Activated naive CD4-positive, alpha-beta T cell treated with anti-CD3 and anti-CD28 coated beads, Interleukin-2, amount 10 ng/mL, durations not matched to agents 7 days and 5 days (primary cell): ENCODE data around the gene CUEDC2.
"Not testable (repeated sequence)": the region's sequence is repeated elsewhere in the genome, so short reads cannot be mapped to it uniquely, and the experiment has no call there.

ENCODE experiments used
- CTCF ChIA-PET: fragments of 350-600 bp; sonication (Branson Sonifier 250); formaldehyde crosslinking; loops from one replicate; lab custom pipeline; 2021; ENCODE audit warnings: antibody characterized with exemption; lab: Charles Lee
- DNase-seq: peaks from one replicate; pipeline ENCODE4 v3.0.0-alpha.2; 2020
- H3K27ac Mint-ChIP-seq: one replicate; pipeline ENCODE4 v1.8.0; 2021; ENCODE audit warnings: mild to moderate bottlenecking, moderate library complexity, mixed read lengths
- H3K27me3 Mint-ChIP-seq: one replicate; pipeline ENCODE4 v1.8.0; 2021; ENCODE audit warnings: mild to moderate bottlenecking, mixed read lengths
- H3K36me3 Mint-ChIP-seq: one replicate; pipeline ENCODE4 v1.8.0; 2021; ENCODE audit warnings: mixed read lengths
- H3K4me1 Mint-ChIP-seq: one replicate; pipeline ENCODE4 v1.8.0; 2021; ENCODE audit warnings: mixed read lengths
- H3K4me3 Mint-ChIP-seq: one replicate; pipeline ENCODE4 v1.8.0; 2021; ENCODE audit warnings: mild to moderate bottlenecking, moderate library complexity, mixed read lengths
- H3K9me3 Mint-ChIP-seq: one replicate; pipeline ENCODE4 v1.8.0; 2021; ENCODE audit warnings: mixed read lengths

The CUEDC2 gene

GRCh38 chr10:102462512-102463054, 30.2 kb upstream of the CUEDC2 start:
- no peaks in the 10 kb centered on the region for H3K9me3 Mint-ChIP-seq
- peaks cover 32% of the 10 kb centered on the region for H3K4me1 Mint-ChIP-seq
- peak overlapping the region; percentile 38 for H3K4me3 Mint-ChIP-seq
- no peak overlapping the region for H3K27ac Mint-ChIP-seq
- no peak for DNase-seq
- H3K36me3 Mint-ChIP-seq, result peaks cover 2% of the 10 kb centered on the region
- CTCF ChIA-PET, result interaction anchor here (0.8 to 4.0 kb wide), 6 partner anchors 9 to 64 kb away, joined by 3 to 16 read pairs (median 7); partner anchors contain the start of genes ACTR1A and C10orf95
- H3K27me3 Mint-ChIP-seq, result peaks cover 17% of the 10 kb centered on the region

GRCh38 chr10:102461187-102462054, 29.0 kb upstream of the CUEDC2 start:
- peaks cover 4% of the 10 kb centered on the region for H3K36me3 Mint-ChIP-seq
- peak overlapping the region; percentile 80 for H3K4me3 Mint-ChIP-seq
- DNase-seq, result peak; percentile 96
- peaks cover 32% of the 10 kb centered on the region for H3K4me1 Mint-ChIP-seq
- peak overlapping the region; percentile 46 for H3K27ac Mint-ChIP-seq
- CTCF ChIA-PET, result interaction anchor here (0.7 to 4.0 kb wide), 10 partner anchors 11 to 232 kb away, joined by 3 to 16 read pairs (median 4); partner anchors contain the start of genes ACTR1A, C10orf95 and CUEDC2
- no peaks in the 10 kb centered on the region for H3K9me3 Mint-ChIP-seq
- peaks cover 17% of the 10 kb centered on the region for H3K27me3 Mint-ChIP-seq

- peak; percentile 35 for DNase-seq
- Mint-ChIP-seq H3K27ac (peak overlapping the region; percentile 16), H3K36me3 (peaks cover 10% of the 10 kb centered on the region), H3K4me3 (peak overlapping the region; percentile 80), H3K9me3 (no peaks in the 10 kb centered on the region), H3K4me1 (peaks cover 32% of the 10 kb centered on the region), H3K27me3 (peaks cover 17% of the 10 kb centered on the region)
- CTCF ChIA-PET, result interaction anchor here (0.7 to 4.0 kb wide), 6 partner anchors 18 to 231 kb away, joined by 3 to 16 read pairs (median 6); partner anchors contain the start of gene CUEDC2
Measured at GRCh38 chr10:102460836-102461186, 28.4 kb upstream of the CUEDC2 start.

- H3K4me3 Mint-ChIP-seq, result no peak overlapping the region
- H3K36me3 Mint-ChIP-seq, result peaks cover 15% of the 10 kb centered on the region
- H3K4me1 Mint-ChIP-seq, result peaks cover 35% of the 10 kb centered on the region
- no peak overlapping the region for H3K27ac Mint-ChIP-seq
- CTCF ChIA-PET, result interaction anchor here (0.7 kb wide), 1 partner anchor 8 kb away, joined by 3 read pairs; no protein-coding TSS in a partner anchor
- DNase-seq, result no peak
- peaks cover 17% of the 10 kb centered on the region for H3K27me3 Mint-ChIP-seq
- H3K9me3 Mint-ChIP-seq, result no peaks in the 10 kb centered on the region
Measured at GRCh38 chr10:102458656-102459055, 26.3 kb upstream of the CUEDC2 start.

GRCh38 chr10:102457591-102458150, 25.3 kb upstream of the CUEDC2 start:
- Mint-ChIP-seq H3K9me3 (no peaks in the 10 kb centered on the region), H3K27ac (no peak overlapping the region), H3K4me3 (no peak overlapping the region), H3K4me1 (peaks cover 36% of the 10 kb centered on the region), H3K36me3 (peaks cover 21% of the 10 kb centered on the region), H3K27me3 (peaks cover 9% of the 10 kb centered on the region)
- CTCF ChIA-PET, result no interaction called here
- no peak for DNase-seq

- no peak for DNase-seq
- Mint-ChIP-seq H3K27ac (no peak overlapping the region), H3K27me3 (no peaks in the 10 kb centered on the region), H3K4me1 (peaks cover 33% of the 10 kb centered on the region), H3K9me3 (no peaks in the 10 kb centered on the region), H3K36me3 (peaks cover 30% of the 10 kb centered on the region), H3K4me3 (no peak overlapping the region)
- CTCF ChIA-PET, result no interaction called here
Measured at GRCh38 chr10:102455893-102456471, 23.6 kb upstream of the CUEDC2 start.

- H3K36me3 Mint-ChIP-seq, result peaks cover 30% of the 10 kb centered on the region
- H3K4me3 Mint-ChIP-seq, H3K27ac Mint-ChIP-seq, DNase-seq, H3K27me3 Mint-ChIP-seq, CTCF ChIA-PET, H3K9me3 Mint-ChIP-seq: not testable (repeated sequence)
- peaks cover 26% of the 10 kb centered on the region for H3K4me1 Mint-ChIP-seq
Measured at GRCh38 chr10:102454662-102455487, 22.5 kb upstream of the CUEDC2 start.

- no peaks in the 10 kb centered on the region for H3K27me3 Mint-ChIP-seq
- H3K9me3 Mint-ChIP-seq, result no peaks in the 10 kb centered on the region
- H3K4me3 Mint-ChIP-seq, result no peak overlapping the region
- DNase-seq, result no peak
- no peak overlapping the region for H3K27ac Mint-ChIP-seq
- peaks cover 32% of the 10 kb centered on the region for H3K36me3 Mint-ChIP-seq
- CTCF ChIA-PET, result interaction anchor here (1.0 kb wide), 3 partner anchors 26 to 233 kb away, joined by 3 to 5 read pairs (median 3); no protein-coding TSS in a partner anchor
- peaks cover 35% of the 10 kb centered on the region for H3K4me1 Mint-ChIP-seq
Measured at GRCh38 chr10:102453502-102453901, 21.1 kb upstream of the CUEDC2 start.

- Mint-ChIP-seq H3K4me3 (peak overlapping the region; percentile 13), H3K27ac (peak overlapping the region; percentile 47), H3K36me3 (peaks cover 32% of the 10 kb centered on the region)
Measured at GRCh38 chr10:102452672-102453340, 20.4 kb upstream of the CUEDC2 start.

GRCh38 chr10:102451105-102451969, 19.0 kb upstream of the CUEDC2 start, which contains the start of gene C10orf95:
Gene C10orf95 (minus strand): TSS chr10:102451543. CDS start chr10:102451093, 450 bp downstream.
- peaks cover 38% of the 10 kb centered on the region for H3K4me1 Mint-ChIP-seq
- CTCF ChIA-PET, result interaction anchor here (0.7 to 2.2 kb wide), 8 partner anchors 11 to 282 kb away, joined by 3 to 9 read pairs (median 4); partner anchors contain the start of genes CUEDC2 and FBXL15
- H3K36me3 Mint-ChIP-seq, result peaks cover 27% of the 10 kb centered on the region
- H3K27me3 Mint-ChIP-seq, result no peaks in the 10 kb centered on the region
- no peak for DNase-seq
- no peaks in the 10 kb centered on the region for H3K9me3 Mint-ChIP-seq
- peak within 1 kb of the TSS; percentile 95 for H3K4me3 Mint-ChIP-seq
- H3K27ac Mint-ChIP-seq, result peak within 1 kb of the TSS; percentile 64

More at GRCh38 chr10:102452672-102453340, 20.4 kb upstream of the CUEDC2 start:
- CTCF ChIA-PET, result interaction anchor here (1.0 kb wide), 3 partner anchors 27 to 232 kb away, joined by 3 to 5 read pairs (median 3); no protein-coding TSS in a partner anchor
- H3K4me1 Mint-ChIP-seq, result peaks cover 38% of the 10 kb centered on the region
- DNase-seq, result peak; percentile 56
- H3K9me3 Mint-ChIP-seq, result no peaks in the 10 kb centered on the region
- no peaks in the 10 kb centered on the region for H3K27me3 Mint-ChIP-seq

GRCh38 chr10:102450374-102451104, 18.2 kb upstream of the CUEDC2 start:
- Mint-ChIP-seq H3K4me3 (peak overlapping the region; percentile 95), H3K4me1 (peaks cover 41% of the 10 kb centered on the region), H3K27ac (peak overlapping the region; percentile 97), H3K9me3 (no peaks in the 10 kb centered on the region), H3K27me3 (no peaks in the 10 kb centered on the region), H3K36me3 (peaks cover 20% of the 10 kb centered on the region)
- CTCF ChIA-PET, result interaction anchor here (0.6 to 2.2 kb wide), 10 partner anchors 9 to 311 kb away, joined by 3 to 9 read pairs (median 3); partner anchors contain the start of genes CUEDC2 and FBXL15
- peak; percentile 94 for DNase-seq
